Stimulated activated CD8-positive, alpha-beta memory T cell treated with anti-CD3 and anti-CD28 coated beads, Interleukin-12 subunit alpha, Interleukin-12 subunit beta, amount 100 ng/mL, for 24 hours (primary cell): ENCODE measurements around the gene ACTN4.

Experiments
- DNase-seq: peaks from one replicate; pipeline ENCODE4 v3.0.0-alpha.2; 2020; ENCODE audit errors: extremely low read depth

The ACTN4 gene

GRCh38 chr19:38723606-38723965 lies 76.1 kb downstream of the ACTN4 start:
- DNase-seq, result no peak

- no peak for DNase-seq
Observed at GRCh38 chr19:38723990-38724854, 76.8 kb downstream of the ACTN4 start.

GRCh38 chr19:38725469-38726283 lies 78.2 kb downstream of the ACTN4 start:
- DNase-seq, result no peak

- DNase-seq, result no peak
Observed at GRCh38 chr19:38726284-38726673, 78.8 kb downstream of the ACTN4 start.

- no peak for DNase-seq
Observed at GRCh38 chr19:38726761-38727301, 79.4 kb downstream of the ACTN4 start.

GRCh38 chr19:38727306-38727867 lies 79.9 kb downstream of the ACTN4 start:
- no peak for DNase-seq

GRCh38 chr19:38727868-38728660 lies 80.6 kb downstream of the ACTN4 start:
- no peak for DNase-seq

GRCh38 chr19:38728752-38729541 lies 81.5 kb downstream of the ACTN4 start:
- no peak for DNase-seq

GRCh38 chr19:38729653-38730469 lies 82.4 kb downstream of the ACTN4 start:
- DNase-seq, result peak; percentile 53

GRCh38 chr19:38730470-38730730 lies 83.0 kb downstream of the ACTN4 start:
- no peak for DNase-seq

GRCh38 chr19:38730731-38731589 lies 83.5 kb downstream of the ACTN4 start:
- no peak for DNase-seq

GRCh38 chr19:38731654-38732301 lies 84.3 kb downstream of the ACTN4 start:
- no peak for DNase-seq

- no peak for DNase-seq
Observed at GRCh38 chr19:38733241-38733492, 85.7 kb downstream of the ACTN4 start.

- DNase-seq, result no peak
Observed at GRCh38 chr19:38733493-38734175, 86.2 kb downstream of the ACTN4 start.

- no peak for DNase-seq
Observed at GRCh38 chr19:38734176-38734425, 86.7 kb downstream of the ACTN4 start.

GRCh38 chr19:38734426-38735256 lies 87.2 kb downstream of the ACTN4 start:
- no peak for DNase-seq

- DNase-seq, result no peak
Observed at GRCh38 chr19:38735257-38735686, 87.8 kb downstream of the ACTN4 start.

- no peak for DNase-seq
Observed at GRCh38 chr19:38736036-38736412, 88.6 kb downstream of the ACTN4 start.
